Measurements from ENCODE around the gene CCZ1B. TPM values are rescaled to one million over a fixed set of nuclear protein-coding genes. Genes with fewer than 3 reads are reported as not detected.
"Not testable (repeated sequence)": the region's sequence is repeated elsewhere in the genome, so short reads cannot be mapped to it uniquely, and the experiment has no call there.

Gene CCZ1B
- total RNA-seq, 1 experiment from 2014 or later = 77.0 TPM

GRCh38 chr7:6789353-6789752 lies 36.7 kb downstream of the CCZ1B start:
- H2BK15ac ChIP-seq (ENCODE audit: low read depth, low read length); H3K4ac ChIP-seq (ENCODE audit: low read depth, low read length); H4K8ac ChIP-seq (replicated peaks; ENCODE audit: insufficient read length, low read depth, low read length); H3K27me3 Mint-ChIP-seq (ENCODE audit: low read depth); H3K9ac ChIP-seq (ENCODE audit: extremely low read depth, insufficient read length, low read length); H3K27ac ChIP-seq (ENCODE audit: insufficient read length, low read depth, low read length); H3K23ac ChIP-seq (ENCODE audit: insufficient read length, low read depth, low read length); H3K27ac Mint-ChIP-seq; H2BK5ac ChIP-seq (ENCODE audit: insufficient read length, low read length); H2BK12ac ChIP-seq (ENCODE audit: insufficient read length, low read depth, low read length); H3K9me3 Mint-ChIP-seq; H3K4me2 ChIP-seq (ENCODE audit: insufficient read depth, insufficient read length, low read length); H4K20me1 ChIP-seq (ENCODE audit: control insufficient read depth, insufficient read depth, insufficient read length); H3K18ac ChIP-seq (ENCODE audit: insufficient read length, low read depth, low read length); H4K91ac ChIP-seq (ENCODE audit: insufficient read length, low read depth, low read length); H3K79me2 ChIP-seq (ENCODE audit: insufficient read depth, low read length); H3K36me3 Mint-ChIP-seq (ENCODE audit: insufficient read depth in 1 of 3, low read depth in 3 of 3); H3K14ac ChIP-seq (ENCODE audit: insufficient read depth, low read length); H3T11ph ChIP-seq (ENCODE audit: low read length); H3K4me3 Mint-ChIP-seq; H3K4me1 Mint-ChIP-seq; DNase-seq; H3K56ac ChIP-seq (ENCODE audit: insufficient read length, low read depth, low read length); H3K23me2 ChIP-seq (ENCODE audit: insufficient read length, low read depth, low read length, poor library complexity, severe bottlenecking); H2BK20ac ChIP-seq (ENCODE audit: low read depth, low read length, poor library complexity, severe bottlenecking); H3K27me3 ChIP-seq (ENCODE audit: insufficient read depth, low read length); H3K4me1 ChIP-seq (ENCODE audit: insufficient read depth, low read length); H2AFZ ChIP-seq (ENCODE audit: low read length); H2AK5ac ChIP-seq (ENCODE audit: insufficient read length, low read length); H3K9me3 ChIP-seq (ENCODE audit: control insufficient read depth, low read depth, low read length); H4K5ac ChIP-seq (ENCODE audit: insufficient read length, low read depth, low read length); H2BK120ac ChIP-seq (ENCODE audit: low read depth, low read length, poor library complexity, severe bottlenecking); H3K79me1 ChIP-seq (ENCODE audit: insufficient read depth, low read depth, low read length, poor library complexity, severe bottlenecking): not testable (repeated sequence)
- WGBS (ENCODE audit: extremely low coverage, insufficient read length, low lambda C conversion rate) = no CpG with 5 or more reads among the region's 13 CpGs

- not testable (repeated sequence) for H3K79me1 ChIP-seq (ENCODE audit: insufficient read depth, low read depth, low read length, poor library complexity, severe bottlenecking); H3K4me1 Mint-ChIP-seq; H3K27ac Mint-ChIP-seq
These were observed 44.5 kb downstream of the CCZ1B start for GRCh38 chr7:6781581-6781980.

More at GRCh38 chr7:6781581-6781980, 44.5 kb downstream of the CCZ1B start:
- DNase-seq; H2BK20ac ChIP-seq (ENCODE audit: low read depth, low read length, poor library complexity, severe bottlenecking); H2AFZ ChIP-seq (ENCODE audit: low read length); H3K9me3 Mint-ChIP-seq; H3K4ac ChIP-seq (ENCODE audit: low read depth, low read length); H4K20me1 ChIP-seq (ENCODE audit: control insufficient read depth, insufficient read depth, insufficient read length); H4K8ac ChIP-seq (replicated peaks; ENCODE audit: insufficient read length, low read depth, low read length); H3T11ph ChIP-seq (ENCODE audit: low read length); H3K27me3 Mint-ChIP-seq (ENCODE audit: low read depth); H3K27ac ChIP-seq (ENCODE audit: insufficient read length, low read depth, low read length); H2AK5ac ChIP-seq (ENCODE audit: insufficient read length, low read length); H3K27me3 ChIP-seq (ENCODE audit: insufficient read depth, low read length); H2BK120ac ChIP-seq (ENCODE audit: low read depth, low read length, poor library complexity, severe bottlenecking); H3K18ac ChIP-seq (ENCODE audit: insufficient read length, low read depth, low read length); H3K9me3 ChIP-seq (ENCODE audit: control insufficient read depth, low read depth, low read length); H2BK12ac ChIP-seq (ENCODE audit: insufficient read length, low read depth, low read length); H3K4me3 Mint-ChIP-seq; H2BK5ac ChIP-seq (ENCODE audit: insufficient read length, low read length); H2BK15ac ChIP-seq (ENCODE audit: low read depth, low read length); H3K4me2 ChIP-seq (ENCODE audit: insufficient read depth, insufficient read length, low read length); H3K23ac ChIP-seq (ENCODE audit: insufficient read length, low read depth, low read length); H4K91ac ChIP-seq (ENCODE audit: insufficient read length, low read depth, low read length); H3K79me2 ChIP-seq (ENCODE audit: insufficient read depth, low read length); H3K14ac ChIP-seq (ENCODE audit: insufficient read depth, low read length); H4K5ac ChIP-seq (ENCODE audit: insufficient read length, low read depth, low read length); H3K36me3 Mint-ChIP-seq (ENCODE audit: insufficient read depth in 1 of 3, low read depth in 3 of 3); H3K9ac ChIP-seq (ENCODE audit: extremely low read depth, insufficient read length, low read length); H3K4me1 ChIP-seq (ENCODE audit: insufficient read depth, low read length); H3K23me2 ChIP-seq (ENCODE audit: insufficient read length, low read depth, low read length, poor library complexity, severe bottlenecking); H3K56ac ChIP-seq (ENCODE audit: insufficient read length, low read depth, low read length): not testable (repeated sequence)
- no CpG with 5 or more reads among the region's 6 CpGs for WGBS (ENCODE audit: extremely low coverage, insufficient read length, low lambda C conversion rate)

All from H9 (cell line).